ENCODE results near the gene CCDC27.

GRCh38 chr1:3736131-3736561 lies 16.1 kb upstream of the CCDC27 start:
- TF ChIP-seq ZNF274 (IDR thresholded peaks at IDR 0.05; ENCODE audit: low read depth, low read length) (no peak), SUZ12 (IDR thresholded peaks at IDR 0.05; ENCODE audit: extremely low read depth, insufficient read depth, insufficient read length) (no peak)

Data from NT2/D1 (cell line).